Calu3 (cell line): ENCODE measurements around the gene SECISBP2. TPM values are rescaled to one million over a fixed set of nuclear protein-coding genes. Genes with fewer than 3 reads are reported as not detected.

Source experiments
- BruUV-seq: library from RNA; stranded (reverse); fragments of 400-500 nt; replicated peaks from 2 replicates; lab custom pipeline; 2021; lab: Mats Ljungman, UMichigan
- CTCF ChIA-PET: fragments of 300-600 bp; sonication (Branson Sonifier 250); formaldehyde crosslinking; loops from one replicate; lab custom pipeline; 2022; ENCODE audit warnings: antibody characterized with exemption; lab: Charles Lee
- DNase-seq: peaks from one replicate; pipeline ENCODE4 v3.0.0; 2022
- H3K27ac Mint-ChIP-seq: one replicate; pipeline ENCODE4 v1.8.0; 2022; ENCODE audit warnings: mixed read lengths; ENCODE audit not compliant: unreplicated experiment
- H3K27me3 Mint-ChIP-seq: one replicate; pipeline ENCODE4 v1.8.0; 2022; ENCODE audit warnings: mixed read lengths; ENCODE audit not compliant: unreplicated experiment
- H3K36me3 Mint-ChIP-seq: one replicate; pipeline ENCODE4 v1.8.0; 2022; ENCODE audit warnings: mild to moderate bottlenecking, moderate library complexity, mixed read lengths; ENCODE audit not compliant: insufficient read depth, unreplicated experiment
- H3K4me1 Mint-ChIP-seq: one replicate; pipeline ENCODE4 v1.8.0; 2022; ENCODE audit warnings: mild to moderate bottlenecking, low read depth, mixed read lengths; ENCODE audit not compliant: unreplicated experiment
- H3K4me3 Mint-ChIP-seq: one replicate; pipeline ENCODE4 v1.8.0; 2022; ENCODE audit warnings: mild to moderate bottlenecking, low read depth, moderate library complexity, mixed read lengths; ENCODE audit not compliant: unreplicated experiment
- H3K9me3 Mint-ChIP-seq: one replicate; pipeline ENCODE4 v1.8.0; 2022; ENCODE audit warnings: low read depth, mixed read lengths; ENCODE audit not compliant: unreplicated experiment
- CTCF ChIP-seq: fragments of 200-600 bp; IDR thresholded peaks from one replicate; pipeline ENCODE4 v1.8.0; 2022; ENCODE audit warnings: antibody characterized with exemption; ENCODE audit not compliant: unreplicated experiment
- intact Hi-C: fragments of 100-400 bp; cut with micrococcal nuclease; formaldehyde crosslinking; loops from one replicate; pipeline ENCODE4 v1.10.0; 2022; ENCODE audit not compliant: unreplicated experiment
- total RNA-seq: library from RNA; stranded (reverse); gene quantifications from 2 replicates; pipeline ENCODE4 v1.2.3, GENCODE V29; 2022

The SECISBP2 gene
- total RNA-seq, 1 experiment from 2014 or later = 27.8 TPM

GRCh38 chr9:89309166-89309565 is 9.1 kb upstream of the SECISBP2 start:
- H3K4me3 Mint-ChIP-seq = peak overlapping the region; percentile 81
- H3K27me3 Mint-ChIP-seq = no peaks in the 10 kb centered on the region
- BruUV-seq = no TSS peak
- CTCF ChIA-PET = no interaction called here
- no peak for DNase-seq
- peak overlapping the region; percentile 100 for H3K27ac Mint-ChIP-seq
- no peaks in the 10 kb centered on the region for H3K4me1 Mint-ChIP-seq
- no peaks in the 10 kb centered on the region for H3K9me3 Mint-ChIP-seq
- peaks cover 50% of the 10 kb centered on the region for H3K36me3 Mint-ChIP-seq
- no peak for TF ChIP-seq CTCF
- intact Hi-C loops = no loop called here

- Mint-ChIP-seq H3K4me1 (no peaks in the 10 kb centered on the region), H3K9me3 (no peaks in the 10 kb centered on the region), H3K4me3 (peak overlapping the region; percentile 81), H3K36me3 (peaks cover 50% of the 10 kb centered on the region), H3K27ac (peak overlapping the region; percentile 100), H3K27me3 (no peaks in the 10 kb centered on the region)
- CTCF ChIA-PET = no interaction called here
- peak; percentile 9 for DNase-seq
- TSS peak; percentile 90 for BruUV-seq
- intact Hi-C loops = no loop called here
- no peak for TF ChIP-seq CTCF
These were observed 8.5 kb upstream of the SECISBP2 start for GRCh38 chr9:89309608-89310474.

- Mint-ChIP-seq H3K9me3 (no peaks in the 10 kb centered on the region), H3K4me3 (peak within 1 kb of the TSS; percentile 81), H3K4me1 (no peaks in the 10 kb centered on the region), H3K27me3 (no peaks in the 10 kb centered on the region), H3K27ac (peak within 1 kb of the TSS; percentile 100), H3K36me3 (peaks cover 55% of the 10 kb centered on the region)
- peak; percentile 97 for DNase-seq
- no TSS peak for BruUV-seq
- no peak for TF ChIP-seq CTCF
- CTCF ChIA-PET = no interaction called here
- intact Hi-C loops = no loop called here
These were observed 7.6 kb upstream of the SECISBP2 start, which contains the start of gene CKS2 for GRCh38 chr9:89310475-89311345. Gene CKS2 (plus strand): TSS chr9:89311195. CDS start chr9:89311293, 98 bp downstream.

GRCh38 chr9:89311346-89312221 is 6.7 kb upstream of the SECISBP2 start:
- Mint-ChIP-seq H3K27ac (peak overlapping the region; percentile 100), H3K36me3 (peaks cover 60% of the 10 kb centered on the region), H3K27me3 (no peaks in the 10 kb centered on the region), H3K9me3 (no peaks in the 10 kb centered on the region), H3K4me1 (no peaks in the 10 kb centered on the region), H3K4me3 (peak overlapping the region; percentile 81)
- intact Hi-C loops = loop anchor here (2.0 kb wide), 1 partner anchor 131 kb away; no protein-coding TSS in a partner anchor
- TF ChIP-seq CTCF = no peak
- CTCF ChIA-PET = no interaction called here
- no TSS peak for BruUV-seq
- no peak for DNase-seq
